Natural killer cell (primary cell): ENCODE results near the gene USP11. TPM values are rescaled to one million over a fixed set of nuclear protein-coding genes. Genes with fewer than 3 reads are reported as not detected.

Experiments used
- ATAC-seq, 3 donors: fragments of 150-1000 bp in 2 of 3; fragments of 200-7000 bp in 1 of 3; cut with Tn5 transposase; 1 replicate in 1 of 3; 2 replicates in 2 of 3; pipeline ENCODE4 v1.10.0; 2021; ENCODE audit warnings: mild to moderate bottlenecking in 2 of 3, moderate library complexity in 2 of 3
- DNase-seq, 2 donors: peaks; one replicate each; pipeline versions ENCODE4 v3.0.0 to v3.0.0-alpha.2; 2013 to 2021; ENCODE audit warnings: mixed read lengths in 1 of 2
- H3K27ac ChIP-seq: one replicate; pipeline ENCODE4 v1.5.1; 2013; ENCODE audit warnings: mild to moderate bottlenecking, low read length
- H3K27me3 ChIP-seq: one replicate; pipeline ENCODE4 v1.6.1; 2013; ENCODE audit warnings: low read length; ENCODE audit not compliant: control insufficient read depth, insufficient read depth
- H3K36me3 ChIP-seq: one replicate; pipeline ENCODE4 v1.6.1; 2013; ENCODE audit warnings: low read length; ENCODE audit not compliant: control insufficient read depth, insufficient read depth
- H3K4me1 ChIP-seq: one replicate; pipeline ENCODE4 v1.6.1; 2013; ENCODE audit warnings: low read length; ENCODE audit not compliant: control insufficient read depth, insufficient read depth
- H3K4me3 ChIP-seq: one replicate; pipeline ENCODE4 v1.5.1; 2013; ENCODE audit warnings: low read length
- H3K9me3 ChIP-seq: one replicate; pipeline ENCODE4 v1.6.1; 2013; ENCODE audit warnings: low read length; ENCODE audit not compliant: control insufficient read depth, insufficient read depth
- H3K27ac Mint-ChIP-seq, 2 donors: one replicate each; pipeline ENCODE4 v1.8.0; 2022; ENCODE audit warnings: mild to moderate bottlenecking in 2 of 2, mixed read lengths in 2 of 2, moderate library complexity in 1 of 2
- H3K27me3 Mint-ChIP-seq, 2 donors: one replicate each; pipeline ENCODE4 v1.8.0; 2022; ENCODE audit warnings: low read depth in 2 of 2, mixed read lengths in 2 of 2
- H3K36me3 Mint-ChIP-seq: one replicate; pipeline ENCODE4 v1.8.0; 2022; ENCODE audit warnings: mixed read lengths
- H3K4me1 Mint-ChIP-seq, 2 donors: one replicate each; pipeline ENCODE4 v1.8.0; 2022; ENCODE audit warnings: mixed read lengths in 2 of 2
- H3K4me3 Mint-ChIP-seq: one replicate; pipeline ENCODE4 v1.8.0; 2022; ENCODE audit warnings: mild to moderate bottlenecking, moderate library complexity, mixed read lengths
- H3K9me3 Mint-ChIP-seq, 2 donors: one replicate each; pipeline ENCODE4 v1.8.0; 2022; ENCODE audit warnings: mixed read lengths in 2 of 2
- CTCF ChIP-seq: fragments of 200-600 bp; IDR thresholded peaks from one replicate; pipeline ENCODE4 v1.8.0; 2022; ENCODE audit warnings: antibody characterized with exemption
- WGBS: methylation state at CpG from one replicate; pipeline ENCODE4 v1.1.7; 2013; ENCODE audit warnings: missing lambda C conversion rate; ENCODE audit not compliant: insufficient coverage; 5-methylcytosine and 5-hydroxymethylcytosine counted together
- intact Hi-C: fragments of 100-400 bp; cut with micrococcal nuclease; formaldehyde crosslinking; loops from one replicate; pipeline ENCODE4 v1.14.2; 2022
- total RNA-seq, 4 donors: library from RNA; stranded (reverse); fragments of 120-200 nt in 1 of 4; gene quantifications; one replicate each; pipeline versions ENCODE4 v1.2.3 to v1.2.4, GENCODE V29; 2013 to 2022

USP11 gene
- total RNA-seq, 3 donors from 2014 or later (not counting 1 experiment from before 2014, with no cell fraction given) = 107 to 131 (median 108) TPM

GRCh38 chrX:47218280-47218919, 14.4 kb upstream of the USP11 start, which contains the start of gene CDK16:
Gene CDK16, plus strand, starts transcription at chrX:47218681. Its CDS starts 4,877 bp downstream, at chrX:47223558.
- H3K27me3 Mint-ChIP-seq = no peaks in the 10 kb centered on the region
- Histone ChIP-seq H3K27me3 (no peaks in the 10 kb centered on the region), H3K4me3 (peak within 1 kb of the TSS; percentile 76), H3K36me3 (peaks cover 21% of the 10 kb centered on the region), H3K4me1 (peaks cover 25% of the 10 kb centered on the region), H3K27ac (peak within 1 kb of the TSS; percentile 100), H3K9me3 (no peaks in the 10 kb centered on the region)
- DNase-seq (peak; percentile 70 to 87), ATAC-seq (peak; percentile 32 to 59 (median 53))
- no peaks in the 10 kb centered on the region for H3K36me3 Mint-ChIP-seq
- H3K4me1 Mint-ChIP-seq = peaks cover 36 to 50% of the 10 kb centered on the region in 2 donors
- H3K9me3 Mint-ChIP-seq = no peaks in the 10 kb centered on the region
- H3K27ac Mint-ChIP-seq = peak within 1 kb of the TSS; percentile 95 to 98
- intact Hi-C loops = loop anchor here (5.0 to 10.0 kb wide), 2 partner anchors 144 to 436 kb away; partner anchors contain the start of genes ELK1 and UXT
- peak within 1 kb of the TSS; percentile 94 for H3K4me3 Mint-ChIP-seq
- WGBS = 0% methylated on average over 57 of the region's 61 CpGs
- TF ChIP-seq CTCF = no peak

GRCh38 chrX:47218920-47219815, 13.6 kb upstream of the USP11 start:
- WGBS = under 1% methylated on average over 59 of the region's 60 CpGs
- intact Hi-C loops = loop anchor here (5.0 to 10.0 kb wide), 2 partner anchors 143 to 436 kb away; partner anchors contain the start of genes ELK1 and UXT
- Histone ChIP-seq H3K36me3 (peaks cover 24% of the 10 kb centered on the region), H3K27me3 (no peaks in the 10 kb centered on the region), H3K4me3 (peak overlapping the region; percentile 76), H3K4me1 (peaks cover 25% of the 10 kb centered on the region), H3K9me3 (no peaks in the 10 kb centered on the region), H3K27ac (peak overlapping the region; percentile 100)
- Mint-ChIP-seq H3K36me3 (no peaks in the 10 kb centered on the region), H3K9me3 (no peaks in the 10 kb centered on the region), H3K27me3 (no peaks in the 10 kb centered on the region), H3K4me1 (peaks cover 36 to 50% of the 10 kb centered on the region in 2 donors), H3K27ac (peak overlapping the region; percentile 95 to 98), H3K4me3 (peak overlapping the region; percentile 94)
- TF ChIP-seq CTCF = no peak
- no peak for ATAC-seq
- DNase-seq = peak; percentile 49 to 53

GRCh38 chrX:47221756-47222155, 11.1 kb upstream of the USP11 start:
- ATAC-seq (no peak), DNase-seq (no peak)
- H3K36me3 ChIP-seq = peaks cover 35% of the 10 kb centered on the region
- H3K4me3 ChIP-seq = no peak overlapping the region
- no peak overlapping the region for H3K27ac ChIP-seq
- 74% methylated on average over 3 of the region's 4 CpGs for WGBS
- no peaks in the 10 kb centered on the region for H3K9me3 ChIP-seq
- Mint-ChIP-seq H3K27ac (peak overlapping the region; percentile 8 to 48), H3K4me3 (peak overlapping the region; percentile 22), H3K27me3 (no peaks in the 10 kb centered on the region), H3K4me1 (peaks cover 29 to 46% of the 10 kb centered on the region in 2 donors), H3K9me3 (no peaks in the 10 kb centered on the region), H3K36me3 (no peaks in the 10 kb centered on the region)
- peaks cover 25% of the 10 kb centered on the region for H3K4me1 ChIP-seq
- H3K27me3 ChIP-seq = no peaks in the 10 kb centered on the region
- TF ChIP-seq CTCF = no peak
- intact Hi-C loops = no loop called here
